Measurements from ENCODE around the gene SPATA32.
"Not testable (repeated sequence)": the region's sequence is repeated elsewhere in the genome, so short reads cannot be mapped to it uniquely, and the experiment has no call there.

SPATA32 gene

GRCh38 chr17:45270828-45271418, 9.0 kb upstream of the SPATA32 start:
- DNase-seq, result peak; percentile 74

GRCh38 chr17:45269912-45270311, 8.0 kb upstream of the SPATA32 start:
- no peak for DNase-seq

GRCh38 chr17:45267436-45268055, 5.7 kb upstream of the SPATA32 start:
- DNase-seq, result no peak

GRCh38 chr17:45266372-45266926, 4.6 kb upstream of the SPATA32 start:
- no peak for DNase-seq

DNA sequence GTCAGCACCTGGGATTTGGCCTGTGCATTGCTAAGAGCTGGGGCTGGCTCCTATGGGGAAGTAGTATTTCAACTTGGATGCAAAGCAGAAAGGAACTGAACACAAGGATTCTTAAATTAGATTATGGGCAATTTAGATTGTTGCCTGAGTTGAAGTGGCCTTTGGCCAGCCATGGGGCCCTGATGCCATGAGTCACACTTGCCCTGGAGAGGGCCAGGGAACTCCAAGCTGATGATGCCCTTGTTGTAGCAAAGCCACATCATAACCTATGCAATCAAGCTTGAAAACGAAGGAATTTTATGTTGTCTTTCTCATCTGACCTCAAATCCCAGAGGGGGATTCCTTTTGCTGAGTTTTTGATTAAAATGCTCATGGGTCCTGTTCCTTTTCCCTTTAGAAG, 3.9 kb upstream of the SPATA32 start:
- DNase-seq, result no peak

GRCh38 chr17:45264988-45265387, 3.1 kb upstream of the SPATA32 start:
- no peak for DNase-seq

- DNase-seq, result no peak
These were observed 2.5 kb upstream of the SPATA32 start for GRCh38 chr17:45264430-45264829.

GRCh38 chr17:45263477-45263860, 1.6 kb upstream of the SPATA32 start:
- DNase-seq, result no peak

GRCh38 chr17:45262516-45263476, 902 bp upstream of the SPATA32 start:
- DNase-seq, result no peak

DNA sequence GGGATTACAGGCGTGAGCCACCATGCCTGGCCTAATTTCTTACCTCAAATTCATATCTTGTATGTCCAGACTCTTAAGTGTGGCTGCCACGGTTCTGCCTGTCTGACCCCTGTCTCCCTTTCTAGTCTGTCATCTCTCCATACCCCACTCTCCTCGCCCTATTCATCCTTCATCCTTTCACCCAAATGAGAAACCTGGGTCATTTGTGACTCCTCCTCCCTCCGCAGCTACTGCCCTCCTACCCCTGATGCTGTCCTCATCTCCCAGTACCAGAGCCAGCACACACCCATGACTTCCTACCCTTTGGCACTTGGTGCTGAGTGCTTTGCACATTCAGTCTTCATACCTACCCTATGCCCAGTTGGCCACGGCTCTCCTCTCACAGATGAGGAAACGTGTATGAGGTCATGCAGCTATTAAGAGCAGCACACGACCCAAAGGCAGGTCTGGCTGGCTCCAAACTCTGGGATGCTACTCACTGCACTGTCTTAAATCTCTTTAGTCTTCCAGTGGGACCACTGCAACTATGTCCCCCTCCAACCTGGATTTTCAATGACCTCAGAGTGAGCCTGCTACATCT, 1.6 kb downstream of the SPATA32 start:
- no peak for DNase-seq

DNA sequence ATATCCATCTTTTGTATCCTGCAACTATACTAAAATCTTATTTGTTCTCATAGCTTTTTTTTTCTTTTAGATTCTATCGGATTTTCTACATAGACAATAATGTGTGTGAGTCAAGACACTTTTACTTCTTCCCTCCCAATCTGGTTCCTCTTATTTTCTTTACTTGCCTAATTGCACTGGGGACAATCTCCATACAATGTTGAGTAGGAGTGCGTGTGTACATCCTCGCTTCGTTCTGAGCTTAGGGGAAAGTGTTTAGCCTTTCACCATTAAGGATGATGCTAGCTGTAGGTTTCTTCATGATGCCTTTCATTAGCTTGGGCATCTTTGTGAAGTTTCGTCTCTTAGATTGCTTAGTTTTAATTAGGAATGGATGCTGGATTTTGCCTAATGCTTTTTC, 2.9 kb downstream of the SPATA32 start:
- DNase-seq, result no peak

DNA sequence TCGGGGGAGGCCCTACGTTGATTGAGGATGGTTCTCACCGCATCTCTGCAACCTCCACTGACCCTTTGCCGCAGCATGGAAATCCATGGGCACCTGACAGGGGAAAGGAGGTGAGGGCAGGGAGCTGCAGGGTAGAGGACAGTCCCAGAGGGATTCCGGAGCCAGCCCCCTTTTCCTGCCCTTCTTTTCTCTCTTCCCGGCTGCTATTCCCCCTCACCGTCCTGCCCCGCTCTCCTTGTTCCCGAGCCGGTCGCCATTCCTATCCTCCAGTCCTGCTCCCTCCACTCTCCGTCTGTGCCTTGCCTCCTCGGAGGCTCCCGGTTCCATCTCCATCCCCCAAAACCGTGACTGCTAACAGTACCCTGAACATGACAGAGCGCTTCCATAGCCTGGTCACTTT, 4.8 kb downstream of the SPATA32 start:
- DNase-seq, result no peak

DNA sequence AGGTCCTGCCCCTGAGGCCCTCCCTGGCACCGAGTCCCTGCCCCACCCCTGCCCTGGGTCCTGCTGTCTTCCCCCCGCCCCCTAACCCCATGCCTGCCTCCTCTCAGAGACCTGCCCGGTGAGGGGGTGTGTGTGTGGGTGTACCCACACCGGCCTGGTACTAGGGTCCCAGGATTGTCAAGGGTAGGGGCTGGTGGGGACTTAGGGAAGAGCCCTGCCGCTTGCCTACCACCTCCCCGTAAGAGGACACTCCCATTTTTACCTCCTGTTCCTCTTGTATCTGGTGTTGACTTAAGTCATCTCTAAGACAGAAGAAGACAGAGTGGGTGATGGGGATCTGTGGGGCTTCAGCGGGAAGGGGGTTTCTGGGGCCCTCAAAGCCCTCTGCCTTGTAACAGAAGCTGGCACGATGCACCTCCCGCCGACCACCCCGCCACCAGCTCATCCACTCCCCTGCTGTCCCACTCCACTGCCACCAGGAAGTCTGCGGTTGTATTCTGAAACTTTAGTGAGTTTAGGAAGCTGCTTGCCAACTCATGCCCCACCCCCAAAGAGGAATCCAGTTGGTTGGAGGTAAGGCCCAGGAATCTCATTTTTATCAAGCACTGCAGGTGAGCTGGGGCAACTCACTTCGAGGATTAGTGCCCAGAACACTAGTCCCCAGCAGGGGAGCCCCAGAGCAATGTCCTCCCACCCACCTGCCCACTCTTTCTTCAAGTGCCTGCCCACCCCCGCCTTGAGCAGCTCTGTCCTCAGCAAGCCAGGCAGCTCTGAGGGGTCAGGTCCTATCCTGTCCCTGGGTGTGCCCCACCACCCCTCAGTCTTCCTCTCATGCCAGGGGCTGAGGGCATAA, 5.6 kb downstream of the SPATA32 start:
- no peak for DNase-seq

- DNase-seq, result no peak
These were observed 6.5 kb downstream of the SPATA32 start for GRCh38 chr17:45255358-45255757.

GRCh38 chr17:45253879-45254278, 8.0 kb downstream of the SPATA32 start:
- no peak for DNase-seq

- DNase-seq, result not testable (repeated sequence)
These were observed 8.7 kb downstream of the SPATA32 start for GRCh38 chr17:45253237-45253636.

DNA sequence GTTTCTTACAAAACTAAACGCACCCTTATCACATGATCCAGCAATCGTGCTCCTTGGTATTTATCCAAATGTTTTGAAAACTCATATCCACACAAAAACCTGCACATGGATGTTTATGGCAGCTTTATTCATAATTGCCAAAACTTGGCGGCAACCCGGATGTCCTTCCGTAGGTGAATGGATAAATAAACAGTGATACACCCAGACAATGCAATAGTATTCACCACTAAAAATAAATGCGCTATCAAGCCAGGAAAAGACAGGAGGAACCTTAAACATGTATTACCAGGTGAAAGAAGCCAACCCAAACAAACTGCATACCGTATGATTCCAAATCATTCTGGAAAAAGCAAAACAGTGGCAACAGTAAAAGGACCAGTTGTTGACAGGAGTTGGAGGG, 10.0 kb downstream of the SPATA32 start:
- DNase-seq, result no peak

- DNase-seq, result peak; percentile 84
These were observed 13.5 kb downstream of the SPATA32 start for GRCh38 chr17:45248132-45248957.

DNA sequence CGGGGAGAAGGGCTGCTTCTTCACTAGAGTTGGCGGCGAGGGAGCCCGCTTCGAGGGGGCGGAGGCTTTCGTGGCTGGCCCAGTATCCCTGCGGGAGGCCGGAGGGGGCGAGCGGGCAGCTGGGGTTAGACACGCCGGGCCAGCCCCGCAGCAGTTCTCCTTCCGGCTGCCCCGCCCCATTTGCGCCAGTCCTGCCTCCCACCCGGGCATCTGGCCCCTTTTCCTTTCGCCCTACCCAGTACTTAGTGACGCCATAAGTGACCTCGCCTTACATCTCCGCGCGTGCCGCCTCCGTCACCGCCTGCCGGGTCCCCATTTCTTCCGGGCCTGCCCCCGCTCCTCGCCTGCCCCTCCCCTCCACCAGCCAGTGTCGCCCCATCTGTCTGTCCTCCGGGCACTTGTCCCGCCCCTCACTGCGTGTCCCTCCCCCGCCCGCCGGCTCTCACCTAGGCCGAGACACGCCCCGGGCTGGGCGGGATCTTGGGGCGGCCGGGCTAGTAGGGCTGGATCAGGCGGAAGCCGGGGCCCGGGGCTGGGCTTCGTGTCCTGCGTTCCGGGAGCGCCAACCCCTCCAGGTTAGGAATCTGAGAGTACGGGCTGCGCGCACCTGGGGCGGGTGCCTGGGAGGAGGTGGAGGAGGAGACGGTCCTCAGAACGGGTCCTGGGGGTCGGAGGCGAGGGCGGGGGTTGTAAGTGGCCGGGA, 14.3 kb downstream of the SPATA32 start:
- DNase-seq, result peak; percentile 97

GRCh38 chr17:45246861-45247428, 14.9 kb downstream of the SPATA32 start:
- DNase-seq, result no peak
